ENCODE measurements around the gene BDH1.
"Not testable (repeated sequence)": the region's sequence is repeated elsewhere in the genome, so short reads cannot be mapped to it uniquely, and the experiment has no call there.

DNA sequence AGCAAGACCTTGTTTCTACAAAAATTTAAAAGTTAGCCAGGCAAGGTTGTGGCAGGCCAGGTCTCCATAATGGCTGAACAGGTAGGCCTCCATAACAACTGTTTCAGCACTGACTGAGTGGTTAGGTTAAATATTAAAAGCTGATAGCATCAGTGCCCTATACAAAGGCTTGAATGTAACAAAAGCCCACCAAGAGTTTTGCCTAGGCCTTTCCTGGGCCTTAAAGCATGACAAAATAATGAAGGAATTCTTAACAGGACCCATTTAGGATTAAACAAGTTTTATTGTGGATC, 16.1 kb upstream of the BDH1 start:
- TF ChIP-seq POLR2A (IDR thresholded peaks at IDR 0.05; ENCODE audit: low read length); GATA1 (IDR thresholded peaks at IDR 0.05; ENCODE audit: low read depth, low read length): not testable (repeated sequence)
